GM12878 (cell line): Measurements from ENCODE around the gene CCDC170. TPM values are rescaled to one million over a fixed set of nuclear protein-coding genes. Genes with fewer than 3 reads are reported as not detected.

ENCODE experiments used
- CEBPZ ChIP-seq: fragments of 150-350 bp; IDR thresholded peaks from 2 replicates; pipeline ENCODE4 v1.6.1; 2016; ENCODE audit warnings: low read depth, low read length
- DPF2 ChIP-seq: fragments of 450-650 bp; IDR thresholded peaks from 2 replicates; pipeline ENCODE4 v1.6.1; 2017; ENCODE audit warnings: mild to moderate bottlenecking
- E2F8 ChIP-seq: fragments of 450-650 bp; IDR thresholded peaks from 2 replicates; pipeline ENCODE4 v1.6.1; 2018; ENCODE audit warnings: mild to moderate bottlenecking, low read depth, moderate library complexity; ENCODE audit not compliant: partially characterized antibody
- ELK1 ChIP-seq: IDR thresholded peaks from 2 replicates; pipeline ENCODE4 v1.6.1; 2012; ENCODE audit warnings: low read depth, low read length, improper control_type of control experiment
- EP300 ChIP-seq, 2 experiments: fragments of 150-350 bp in 1 of 2; IDR thresholded peaks; 2 replicates each; pipeline ENCODE4 v1.6.1; 2011 to 2012; ENCODE audit warnings: low read depth in 2 of 2, low read length in 2 of 2, borderline replicate concordance in 1 of 2, improper control_type of control experiment in 1 of 2, inconsistent platforms in 1 of 2; ENCODE audit not compliant: control insufficient read depth in 1 of 2
- FOS ChIP-seq: IDR thresholded peaks from 3 replicates; pipeline ENCODE4 v1.6.1; 2011; ENCODE audit warnings: borderline replicate concordance; ENCODE audit not compliant: insufficient read length; ENCODE audit errors: extremely low read depth
- IRF5 ChIP-seq: fragments of 450-650 bp; IDR thresholded peaks from 2 replicates; pipeline ENCODE4 v1.6.1; 2017; ENCODE audit warnings: borderline replicate concordance
- REST ChIP-seq: IDR thresholded peaks from 2 replicates; pipeline ENCODE4 v1.6.1; 2012; ENCODE audit warnings: mild to moderate bottlenecking, low read depth, low read length
- YBX1 ChIP-seq: fragments of 450-650 bp; IDR thresholded peaks from 2 replicates; pipeline ENCODE4 v1.6.1; 2016; ENCODE audit warnings: antibody characterized with exemption
- ZNF592 ChIP-seq: fragments of 450-650 bp; IDR thresholded peaks from 2 replicates; pipeline ENCODE4 v1.6.1; 2017; ENCODE audit warnings: mild to moderate bottlenecking, moderate library complexity
- polyA plus RNA-seq, 11 experiments: library from polyadenylated mRNA; depleted of rRNA in 4 of 11; unstranded in 6 of 11; stranded (reverse) in 5 of 11; fragments of >200 nt; fragmentation: Nextera tagmentation in 4 of 11; fragmentation: Illumina TruSeq in 1 of 11; extraction: Ambion mirVana in 4 of 11; extraction: Trizol in 1 of 11; gene quantifications; 1 replicate in 1 of 11; 2 replicates in 10 of 11; pipeline versions ENCODE4 v1.2.1 to v1.2.3, GENCODE V29; 2011 to 2016; ENCODE audit warnings: inconsistent platforms in 2 of 11, missing spikeins in 2 of 11, low read depth in 1 of 11
- total RNA-seq, 4 experiments: library from RNA; depleted of rRNA in 3 of 4; stranded (reverse); fragments of >200 nt in 3 of 4; fragmentation: Illumina TruSeq in 1 of 4; extraction: Trizol in 1 of 4; gene quantifications; 2 replicates each; pipeline versions ENCODE4 v1.2.1 to v1.2.3, GENCODE V29; 2013 to 2021

CCDC170 gene
- total and polyA plus RNA-seq, 10 of the 15 experiments (the other 5 are each of a cell fraction or from before 2014, with no cell fraction given) = not detected

GRCh38 chr6:151451950-151452749 lies 41.7 kb upstream of the CCDC170 start, which contains the start of gene RMND1 (continued):
- no peak for TF ChIP-seq REST
- peak; percentile 50 for TF ChIP-seq FOS
- TF ChIP-seq E2F8 = peak; percentile 96
- no peak for TF ChIP-seq CEBPZ
- TF ChIP-seq YBX1 = no peak
- no peak; the same call in none of the 2 replicates for TF ChIP-seq ELK1
- TF ChIP-seq ZNF592 = no peak
- TF ChIP-seq DPF2 = 0 out of 2 replicates have a peak, but pooled peaks have one; percentile 10
- peak in 1 of 2 experiments; percentile 33; a peak in 2 of 4 replicates for TF ChIP-seq EP300 (IDR thresholded peaks at IDR 0.05; ENCODE audit: borderline replicate concordance in 1 of 2, control insufficient read depth in 1 of 2, low read depth in 2 of 2, low read length in 2 of 2)
- peak; percentile 62 for TF ChIP-seq IRF5
